SU-DHL-6 (cell line): Measurements from ENCODE around the gene ATG16L1.

Source experiments
- H2AFZ ChIP-seq: fragments of 200-600 bp; sonication (generic); 2 replicates; pipeline ENCODE4 v1.6.1; 2014; ENCODE audit warnings: low read depth, mild to moderate bottlenecking, moderate library complexity, mixed read lengths, antibody characterized with exemption, low read length; ENCODE audit not compliant: severe bottlenecking
- H3F3A ChIP-seq: fragments of 200-600 bp; shearing (Covaris generic); 2 replicates; pipeline ENCODE4 v1.6.0; 2016; ENCODE audit warnings: antibody characterized with exemption, mild to moderate bottlenecking; ENCODE audit not compliant: insufficient read depth
- H3K27ac ChIP-seq: fragments of 200-600 bp; sonication (generic); 2 replicates; pipeline ENCODE4 v1.5.1; 2016; ENCODE audit warnings: low read depth, mild to moderate bottlenecking, low read length, moderate library complexity, mixed read lengths
- H3K27me3 ChIP-seq: fragments of 200-600 bp; sonication (generic), shearing (Covaris generic); 2 replicates; pipeline ENCODE4 v1.6.0; 2014; ENCODE audit warnings: mild to moderate bottlenecking, low read length
- H3K36me3 ChIP-seq: fragments of 200-600 bp; sonication (generic); 2 replicates; pipeline ENCODE4 v1.6.1; 2014; ENCODE audit warnings: mild to moderate bottlenecking, low read length, mixed read lengths
- H3K4me2 ChIP-seq: fragments of 300-600, 200-600 bp; shearing (Covaris generic), sonication (generic); 2 replicates; pipeline ENCODE4 v1.6.0; 2014; ENCODE audit warnings: low read length, low read depth, mild to moderate bottlenecking; ENCODE audit not compliant: poor library complexity, severe bottlenecking
- H3K4me3 ChIP-seq: fragments of 200-600 bp; sonication (generic); 2 replicates; pipeline ENCODE4 v1.5.1; 2014; ENCODE audit warnings: antibody characterized with exemption, low read length, mild to moderate bottlenecking, mixed read lengths; ENCODE audit not compliant: insufficient read depth, poor library complexity, severe bottlenecking
- H3K79me2 ChIP-seq: fragments of 200-600 bp; sonication (generic); 2 replicates; pipeline ENCODE4 v1.6.1; 2014; ENCODE audit warnings: mild to moderate bottlenecking, low read length, moderate library complexity; ENCODE audit not compliant: insufficient read depth
- H3K9ac ChIP-seq: fragments of 200-600 bp; sonication (generic); 2 replicates; pipeline ENCODE4 v1.7.0; 2014; ENCODE audit warnings: mild to moderate bottlenecking, low read length
- H3K9me2 ChIP-seq: fragments of 200-600 bp; sonication (generic); replicated peaks from 2 replicates; pipeline ENCODE4 v1.6.1; 2014; ENCODE audit warnings: low read length; ENCODE audit not compliant: insufficient read depth
- H3K9me3 ChIP-seq: fragments of 200-600 bp; sonication (generic); 2 replicates; pipeline ENCODE4 v1.6.1; 2014; ENCODE audit warnings: low read length, mixed read lengths; ENCODE audit not compliant: insufficient read depth
- H4K20me1 ChIP-seq: fragments of 200-600 bp; sonication (generic); 2 replicates; pipeline ENCODE4 v1.6.1; 2014; ENCODE audit warnings: low read depth, mild to moderate bottlenecking, antibody characterized with exemption, low read length, moderate library complexity, mixed read lengths
- EZH2phosphoT487 ChIP-seq: fragments of 200-600 bp; sonication (generic), shearing (Covaris generic); conservative IDR thresholded peaks from 2 replicates; pipeline ENCODE4 v1.6.1; 2018; ENCODE audit warnings: mild to moderate bottlenecking, antibody characterized with exemption, low read length, moderate library complexity, mixed read lengths
- TF ChIP-seq, protein P1 (sequence below): fragments of 200-600 bp; sonication (generic); IDR thresholded peaks from one replicate; pipeline ENCODE4 v1.5.1; 2017; ENCODE audit warnings: antibody characterized with exemption, mild to moderate bottlenecking, low read length, moderate library complexity; ENCODE audit not compliant: insufficient read depth, poor library complexity, severe bottlenecking

ATG16L1 gene

GRCh38 chr2:233301811-233302210, 50.3 kb downstream of the ATG16L1 start:
- Histone ChIP-seq H3K9ac (no peak overlapping the region), H3K4me2 (no peak overlapping the region), H3K9me2 (no peaks in the 10 kb centered on the region), H3K36me3 (no peaks in the 10 kb centered on the region), H3K9me3 (no peaks in the 10 kb centered on the region), H3K27ac (no peak overlapping the region), H3K4me3 (no peak overlapping the region), H3F3A (no peaks in the 10 kb centered on the region), H3K27me3 (no peaks in the 10 kb centered on the region), H3K79me2 (no peaks in the 10 kb centered on the region), H4K20me1 (no peaks in the 10 kb centered on the region), H2AFZ (no peak overlapping the region)
- TF ChIP-seq, protein P1, sequence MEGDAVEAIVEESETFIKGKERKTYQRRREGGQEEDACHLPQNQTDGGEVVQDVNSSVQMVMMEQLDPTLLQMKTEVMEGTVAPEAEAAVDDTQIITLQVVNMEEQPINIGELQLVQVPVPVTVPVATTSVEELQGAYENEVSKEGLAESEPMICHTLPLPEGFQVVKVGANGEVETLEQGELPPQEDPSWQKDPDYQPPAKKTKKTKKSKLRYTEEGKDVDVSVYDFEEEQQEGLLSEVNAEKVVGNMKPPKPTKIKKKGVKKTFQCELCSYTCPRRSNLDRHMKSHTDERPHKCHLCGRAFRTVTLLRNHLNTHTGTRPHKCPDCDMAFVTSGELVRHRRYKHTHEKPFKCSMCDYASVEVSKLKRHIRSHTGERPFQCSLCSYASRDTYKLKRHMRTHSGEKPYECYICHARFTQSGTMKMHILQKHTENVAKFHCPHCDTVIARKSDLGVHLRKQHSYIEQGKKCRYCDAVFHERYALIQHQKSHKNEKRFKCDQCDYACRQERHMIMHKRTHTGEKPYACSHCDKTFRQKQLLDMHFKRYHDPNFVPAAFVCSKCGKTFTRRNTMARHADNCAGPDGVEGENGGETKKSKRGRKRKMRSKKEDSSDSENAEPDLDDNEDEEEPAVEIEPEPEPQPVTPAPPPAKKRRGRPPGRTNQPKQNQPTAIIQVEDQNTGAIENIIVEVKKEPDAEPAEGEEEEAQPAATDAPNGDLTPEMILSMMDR, result no peak
- no peak for TF ChIP-seq EZH2phosphoT487

DNA sequence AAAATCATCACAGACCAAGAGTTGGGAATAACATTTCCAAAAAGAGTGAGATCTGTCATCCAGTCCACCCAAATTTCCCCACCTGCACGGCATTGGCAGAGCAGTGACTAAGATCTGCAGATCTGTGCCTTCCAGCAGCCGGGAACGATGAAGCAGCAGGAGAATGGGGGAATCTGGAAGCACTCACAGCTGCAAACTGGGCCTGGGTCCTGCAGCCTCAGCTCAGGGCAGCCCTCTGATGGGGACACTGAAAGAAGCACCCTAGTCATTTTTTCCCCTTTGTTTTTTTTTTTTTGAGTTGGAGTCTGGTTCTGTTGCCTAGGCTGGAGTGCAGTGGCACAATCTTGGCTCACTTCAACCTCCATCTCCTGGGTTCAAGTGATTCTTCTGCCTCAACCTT, 51.8 kb downstream of the ATG16L1 start:
- Histone ChIP-seq H3K27ac (no peak overlapping the region), H3K9me3 (no peaks in the 10 kb centered on the region), H3K79me2 (no peaks in the 10 kb centered on the region), H3K9me2 (no peaks in the 10 kb centered on the region), H3K27me3 (no peaks in the 10 kb centered on the region), H3F3A (no peaks in the 10 kb centered on the region), H2AFZ (no peak overlapping the region), H4K20me1 (no peaks in the 10 kb centered on the region), H3K36me3 (no peaks in the 10 kb centered on the region), H3K4me2 (no peak overlapping the region), H3K9ac (no peak overlapping the region), H3K4me3 (no peak overlapping the region)
- TF ChIP-seq, protein P1, result no peak
- no peak for TF ChIP-seq EZH2phosphoT487

GRCh38 chr2:233307565-233307964, 56.1 kb downstream of the ATG16L1 start, which contains the start of gene SAG:
Gene SAG, plus strand, starts transcription at chr2:233307816. Its CDS starts 1,374 bp downstream, at chr2:233309190.
- Histone ChIP-seq H3K9ac (no peak within 1 kb of the TSS), H4K20me1 (no peaks in the 10 kb centered on the region), H3K79me2 (no peaks in the 10 kb centered on the region), H3K9me3 (no peaks in the 10 kb centered on the region), H3K4me2 (no peak within 1 kb of the TSS), H3K4me3 (no peak within 1 kb of the TSS), H2AFZ (no peak within 1 kb of the TSS), H3F3A (no peaks in the 10 kb centered on the region), H3K36me3 (no peaks in the 10 kb centered on the region), H3K27me3 (no peaks in the 10 kb centered on the region), H3K27ac (no peak within 1 kb of the TSS), H3K9me2 (no peaks in the 10 kb centered on the region)
- TF ChIP-seq EZH2phosphoT487, result no peak
- TF ChIP-seq, protein P1, result no peak
